GM19043 (cell line): ENCODE results near the gene TP53I11.

ENCODE experiments used
- ATAC-seq: cut with Tn5 transposase; IDR thresholded peaks from one replicate; pipeline ENCODE4 v1.9.1; 2021; ENCODE audit warnings: low read depth; ENCODE audit not compliant: unreplicated experiment

The TP53I11 gene

DNA sequence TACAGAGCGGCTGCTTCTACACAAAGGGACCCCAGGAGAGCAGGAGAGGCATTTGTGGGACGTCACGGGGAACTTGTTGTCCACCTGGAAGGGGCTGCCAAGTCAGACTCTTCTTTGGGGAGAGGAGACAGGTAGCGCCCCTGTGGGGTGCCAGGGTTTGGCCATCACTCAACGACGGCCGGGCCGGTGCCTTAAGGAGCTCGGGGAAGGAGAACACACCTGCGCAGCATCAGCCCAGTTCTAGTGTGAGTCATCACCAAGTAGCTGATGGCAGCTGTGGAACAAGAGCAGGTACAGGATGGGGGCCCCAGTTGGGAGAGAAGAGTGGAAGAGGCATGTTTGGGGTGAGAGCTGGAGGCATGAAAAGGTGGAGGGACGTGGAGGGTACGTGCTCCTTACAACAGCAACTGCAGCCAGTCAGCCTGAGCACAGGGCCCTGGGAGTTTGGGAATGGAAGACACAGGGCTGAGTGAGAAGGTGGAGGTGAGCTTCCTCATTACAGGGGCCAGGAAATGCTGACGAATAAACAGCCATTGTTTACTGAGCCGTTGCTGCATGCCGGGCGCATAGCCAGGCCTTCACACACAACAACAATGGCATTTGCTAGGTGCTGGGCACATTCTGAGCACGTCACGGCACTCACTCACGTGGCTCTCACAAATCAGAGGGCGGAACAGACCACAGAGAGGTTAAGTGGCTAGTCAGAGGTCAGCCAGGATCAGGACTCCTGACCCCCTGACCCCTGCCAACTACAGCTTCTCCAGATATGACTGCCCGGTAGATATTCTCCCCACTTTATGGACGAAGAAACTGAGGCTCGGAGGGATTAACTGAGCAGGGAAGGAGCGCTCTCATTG, 29.1 kb upstream of the TP53I11 start:
- no peak for ATAC-seq

DNA sequence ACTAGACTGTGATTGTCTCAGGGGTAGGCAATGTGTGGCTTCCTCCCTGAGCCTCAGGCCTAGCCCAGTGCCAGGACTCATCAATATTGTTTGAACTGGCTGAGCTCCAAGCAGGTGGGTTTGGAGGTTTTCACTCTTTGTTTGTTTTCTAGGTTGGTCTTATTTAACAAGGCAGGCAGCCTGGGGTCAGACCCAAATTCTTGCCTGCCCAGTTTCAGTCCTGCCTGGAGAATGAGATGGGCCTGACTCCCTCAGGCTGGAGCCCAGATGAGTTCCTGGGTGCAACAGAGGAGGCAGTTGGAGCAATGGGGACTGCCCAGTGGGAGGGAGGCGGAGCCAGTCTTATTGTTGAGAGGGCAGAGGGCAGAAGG, 28.3 kb upstream of the TP53I11 start:
- no peak for ATAC-seq

DNA sequence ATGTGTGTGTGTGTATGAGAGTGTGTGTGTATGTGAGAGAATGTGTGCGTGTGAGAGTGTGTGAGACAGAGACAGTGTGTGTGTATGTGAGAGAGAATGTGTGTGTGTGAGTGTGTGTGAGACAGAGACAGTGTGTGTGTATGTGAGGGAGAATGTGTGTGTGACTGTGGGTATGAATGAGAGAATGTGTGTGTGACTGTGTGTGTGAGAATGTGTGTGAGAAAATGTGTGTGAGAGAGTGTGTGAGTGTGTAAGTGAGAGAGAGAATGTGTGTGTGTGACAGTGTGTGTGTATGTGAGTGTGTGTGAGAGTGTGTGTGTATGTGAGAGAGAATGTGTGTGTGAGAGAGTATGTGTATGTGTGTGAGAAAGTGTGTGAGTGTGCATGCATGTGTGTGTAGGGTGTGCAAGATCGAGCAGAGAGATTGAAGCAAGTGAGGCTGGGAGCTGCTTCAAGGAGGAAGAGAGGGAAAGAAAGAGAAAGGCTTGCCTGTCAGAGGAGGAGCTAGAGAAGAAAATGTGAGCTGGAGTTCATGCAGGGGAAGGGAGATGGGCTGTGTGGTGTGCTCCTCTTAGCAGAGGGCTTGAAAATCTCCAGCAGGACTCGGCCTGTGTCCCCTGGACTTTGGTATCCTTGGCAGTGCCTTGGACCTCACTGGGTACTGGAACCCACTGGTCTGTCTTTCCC, 27.7 kb upstream of the TP53I11 start:
- no peak for ATAC-seq

DNA sequence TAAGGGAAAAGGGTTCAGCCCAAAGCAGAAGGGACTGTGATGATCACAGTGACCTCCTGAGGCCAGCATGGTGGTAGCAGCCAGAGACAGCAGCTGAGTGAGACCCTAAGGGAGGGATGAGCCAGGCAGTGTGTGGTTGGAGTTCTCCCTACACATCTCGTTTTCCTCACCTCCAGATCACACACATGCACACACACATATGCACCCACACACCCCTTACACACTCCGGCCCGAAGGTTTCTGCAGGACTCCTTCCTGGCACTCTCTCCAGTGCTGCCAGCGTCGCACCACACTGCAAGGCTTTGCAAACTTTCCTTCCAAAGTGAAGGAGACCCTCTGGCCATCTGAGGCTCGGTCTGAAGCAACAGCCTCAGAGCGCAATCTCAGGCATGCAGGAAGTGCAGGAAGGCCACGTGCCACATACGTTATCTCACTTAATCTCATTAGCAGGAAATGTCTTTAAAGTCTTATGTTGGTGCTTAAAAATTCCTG, 26.9 kb upstream of the TP53I11 start:
- no peak for ATAC-seq

DNA sequence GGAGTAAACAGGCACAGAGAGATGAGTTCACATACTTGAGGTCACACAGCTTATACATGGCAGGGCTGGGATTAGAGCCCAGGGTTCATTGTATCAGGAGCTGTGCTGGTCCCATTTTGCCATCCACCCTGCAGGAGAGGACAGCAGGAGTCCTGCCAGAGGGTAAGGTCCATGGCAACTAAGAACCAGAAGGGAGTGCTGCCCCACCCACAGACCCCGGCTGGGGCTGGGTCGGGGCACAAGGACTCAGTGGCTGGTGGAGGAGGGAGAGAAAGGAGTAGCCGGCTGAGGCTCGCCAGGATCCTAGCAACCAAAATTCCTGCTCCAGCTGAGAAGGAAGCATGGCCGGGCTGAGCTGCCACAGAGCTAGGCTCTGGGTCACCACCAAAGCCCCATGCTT, 25.9 kb upstream of the TP53I11 start:
- no peak for ATAC-seq

DNA sequence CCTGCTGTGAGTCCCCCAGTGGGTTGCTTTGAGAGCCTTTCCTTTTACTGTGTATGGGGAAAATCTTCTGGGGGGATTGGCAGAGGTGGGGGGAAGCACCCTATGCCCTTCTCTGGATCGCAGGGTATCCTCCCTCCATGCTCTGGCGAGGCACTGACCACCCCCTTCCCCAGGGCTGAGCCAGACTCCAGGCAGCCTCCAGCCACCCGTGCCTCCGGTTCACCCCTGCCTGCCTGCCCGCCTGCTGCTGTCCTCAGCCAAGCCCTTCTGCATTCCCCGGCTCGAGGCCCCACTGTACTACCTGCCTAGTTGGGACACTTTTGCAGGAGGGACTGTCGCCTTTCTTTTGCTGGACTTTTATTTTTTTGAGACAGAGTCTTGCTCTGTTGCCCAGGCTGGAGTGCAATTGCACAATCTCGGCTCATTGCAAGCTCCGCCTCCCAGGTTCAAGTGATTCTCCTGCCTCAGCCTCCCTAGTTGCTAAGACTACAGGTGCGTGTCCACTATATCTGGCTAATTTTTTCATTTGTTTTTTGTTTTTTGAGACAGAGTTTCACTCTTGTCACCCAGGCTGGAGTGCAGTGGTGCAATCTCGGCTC, 23.8 kb upstream of the TP53I11 start:
- no peak for ATAC-seq

DNA sequence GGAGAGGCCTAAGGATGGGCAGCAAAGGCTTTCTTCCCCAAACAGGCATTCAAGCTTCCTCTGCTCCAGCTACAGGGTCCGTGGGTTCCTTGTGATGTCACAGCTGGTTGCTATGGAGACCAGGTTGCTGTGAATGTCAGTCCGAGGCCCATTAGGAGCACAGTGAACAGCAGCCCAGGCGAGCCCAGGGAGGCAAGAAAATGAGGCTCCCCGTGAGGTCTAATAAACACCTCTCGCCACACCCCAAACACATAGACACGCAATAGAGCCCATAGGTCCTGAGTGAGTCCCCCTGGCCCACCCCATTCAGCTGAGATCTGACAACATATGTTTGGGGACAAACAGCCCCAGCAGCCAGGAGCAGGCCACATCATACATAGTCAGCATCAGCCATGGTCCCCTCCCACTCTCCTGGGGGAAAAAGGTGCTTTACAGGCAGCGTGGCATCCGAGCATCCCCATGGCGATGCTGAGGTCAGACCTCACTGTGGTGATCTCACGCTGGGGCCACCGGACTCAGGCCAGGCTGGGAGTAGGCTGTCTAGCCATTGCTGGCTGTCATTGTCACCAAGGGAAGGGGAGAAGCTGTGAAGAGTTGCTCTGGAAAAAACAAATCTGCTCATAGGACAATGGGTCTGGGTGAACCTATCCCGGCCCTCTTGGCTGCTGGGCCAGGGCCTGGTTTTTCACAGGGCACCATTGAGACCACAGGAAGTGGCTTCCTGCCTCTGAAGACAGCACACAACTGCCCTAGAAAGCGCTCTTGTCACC, 23.1 kb upstream of the TP53I11 start:
- no peak for ATAC-seq

DNA sequence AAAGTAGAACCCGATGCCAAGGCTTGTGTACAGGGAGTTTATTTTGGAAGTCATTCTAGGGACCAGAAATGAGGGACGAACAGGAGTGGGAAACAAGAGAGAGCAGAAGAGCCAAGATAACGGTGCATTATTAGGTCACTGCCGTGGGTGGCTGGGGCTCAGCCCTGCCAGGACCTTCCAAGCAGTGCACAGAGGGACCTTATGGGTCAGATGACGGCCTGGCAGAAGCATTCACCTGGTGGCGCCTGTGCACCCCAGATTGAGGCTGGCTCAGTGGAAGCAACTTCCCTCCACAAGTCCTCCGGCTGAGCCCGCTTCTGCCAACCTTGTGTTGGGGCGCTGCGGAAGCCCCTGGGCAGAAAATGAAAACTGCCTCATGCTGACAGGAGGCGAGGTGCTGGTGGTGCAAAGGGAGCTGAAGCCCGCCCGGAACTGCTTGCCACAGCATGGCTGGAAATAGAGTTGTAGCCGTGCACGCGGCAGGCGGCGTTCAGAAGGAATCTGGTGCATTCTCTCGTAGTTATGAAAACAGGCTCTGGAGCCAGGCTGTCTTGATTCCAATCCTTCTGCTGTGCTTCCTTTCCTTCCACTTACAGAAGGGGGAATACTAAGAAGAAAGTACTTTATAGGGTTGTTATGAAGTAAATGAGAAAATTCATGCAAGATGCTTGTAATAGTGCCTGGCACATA, 22.2 kb upstream of the TP53I11 start:
- ATAC-seq = no peak

DNA sequence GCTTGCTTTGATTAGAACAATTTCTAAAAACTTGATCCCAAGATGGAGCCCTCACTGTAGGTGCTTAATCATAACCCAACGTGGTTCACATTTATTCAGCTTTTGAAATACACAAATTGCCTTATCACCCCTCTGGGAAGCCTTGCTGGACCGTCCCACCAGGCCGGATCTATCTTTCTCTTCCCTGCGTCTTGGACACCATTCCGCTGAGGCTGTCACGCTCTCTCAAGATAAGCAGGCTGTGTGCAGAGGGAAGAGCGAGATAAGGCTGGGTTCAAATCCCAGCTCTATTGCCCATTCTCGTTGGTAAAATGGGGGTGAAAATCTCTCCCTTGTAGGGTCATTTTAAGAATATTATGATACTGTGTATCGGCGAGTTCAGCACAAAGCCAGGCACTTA, 20.5 kb upstream of the TP53I11 start:
- ATAC-seq = no peak

DNA sequence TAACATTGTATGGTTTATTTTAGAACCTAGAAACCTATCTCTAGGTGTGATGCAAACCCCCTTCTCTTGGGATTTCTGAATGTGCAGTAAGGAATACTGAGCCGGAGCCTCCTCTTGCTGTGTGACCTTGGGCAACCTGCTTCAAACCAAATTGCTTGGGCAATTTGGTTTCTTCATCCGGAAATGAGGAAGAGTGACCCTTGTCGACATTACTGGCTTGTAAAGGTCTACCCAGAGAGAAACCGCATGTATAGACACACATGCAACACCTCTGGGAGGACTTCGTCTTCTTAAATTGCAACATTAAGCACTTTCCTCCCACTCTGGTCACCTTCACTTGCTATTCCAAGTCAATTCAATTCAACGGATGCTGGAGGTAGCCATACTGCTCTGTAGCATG, 19.6 kb upstream of the TP53I11 start:
- ATAC-seq = no peak

DNA sequence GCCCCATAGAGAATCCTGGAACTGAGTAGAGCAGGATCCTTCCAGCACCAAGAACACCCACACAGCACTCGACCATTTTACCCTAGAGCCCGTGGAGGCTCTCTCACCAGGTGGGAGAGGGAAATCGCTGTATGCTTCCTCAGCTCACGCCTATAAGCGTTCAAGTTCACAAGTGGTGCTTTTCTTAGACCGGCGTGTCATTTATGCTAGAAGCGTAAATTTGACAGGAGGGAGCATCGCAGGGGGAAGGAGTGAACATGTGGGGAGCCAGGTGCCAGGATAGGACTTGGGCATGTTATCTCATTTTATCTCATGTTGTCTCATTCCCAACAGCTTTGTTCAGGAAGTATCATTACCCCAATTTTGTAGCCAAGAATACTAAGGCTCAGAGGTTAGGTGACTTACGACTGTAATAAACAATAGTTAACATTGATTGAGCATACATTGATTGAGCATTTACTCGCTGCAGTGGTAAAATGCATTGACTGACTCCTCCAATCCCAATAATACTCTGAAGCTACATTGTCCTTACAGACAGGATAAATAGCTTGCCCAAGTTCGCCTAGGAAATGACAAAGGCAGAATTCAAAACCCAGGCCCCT, 19.1 kb upstream of the TP53I11 start:
- no peak for ATAC-seq

DNA sequence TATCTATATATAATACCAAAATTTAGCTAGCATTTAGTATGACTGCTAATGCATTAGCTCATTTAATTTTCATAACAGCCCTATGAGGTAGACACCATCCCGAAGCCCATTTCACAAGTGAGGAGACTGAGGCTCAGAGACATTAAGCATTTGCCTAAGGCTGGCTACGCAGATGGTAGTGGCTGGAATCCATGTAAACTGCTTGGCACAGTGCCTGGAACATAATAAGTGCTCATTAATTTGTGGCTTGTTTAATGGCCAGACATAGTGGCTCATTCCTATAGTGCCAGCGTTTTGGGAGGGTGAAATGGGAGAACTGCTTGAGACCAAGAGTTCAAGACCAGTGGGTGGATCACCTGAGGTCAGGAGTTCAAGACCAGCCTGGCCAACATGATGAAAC, 17.8 kb upstream of the TP53I11 start:
- no peak for ATAC-seq

DNA sequence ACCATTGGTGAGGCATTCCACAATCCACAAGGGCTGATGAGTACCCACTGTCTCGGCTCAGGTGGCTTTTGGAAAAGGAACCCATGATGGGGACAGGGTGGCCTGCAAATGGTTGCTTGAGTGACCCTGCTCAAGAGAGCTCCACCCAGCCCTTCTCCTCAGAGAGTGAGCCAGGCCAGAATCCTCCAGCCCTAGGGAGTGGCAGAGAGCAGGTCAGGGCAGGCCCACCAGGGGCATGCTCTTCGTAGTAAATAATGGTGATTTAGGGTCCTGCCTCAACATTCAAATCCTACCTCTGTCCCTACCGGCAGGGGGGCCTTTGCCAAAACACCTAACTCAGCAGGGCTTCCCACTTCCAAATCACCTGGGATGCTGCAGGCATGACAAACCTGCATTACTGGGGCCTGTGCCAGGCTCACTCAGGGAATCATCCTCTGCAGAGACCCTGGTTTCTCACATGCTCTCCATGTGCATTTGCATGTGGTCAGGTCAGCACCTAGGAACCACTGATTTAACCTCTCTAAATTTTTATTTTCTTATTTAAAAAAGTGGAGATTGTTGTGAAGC, 17.3 kb upstream of the TP53I11 start:
- no peak for ATAC-seq

DNA sequence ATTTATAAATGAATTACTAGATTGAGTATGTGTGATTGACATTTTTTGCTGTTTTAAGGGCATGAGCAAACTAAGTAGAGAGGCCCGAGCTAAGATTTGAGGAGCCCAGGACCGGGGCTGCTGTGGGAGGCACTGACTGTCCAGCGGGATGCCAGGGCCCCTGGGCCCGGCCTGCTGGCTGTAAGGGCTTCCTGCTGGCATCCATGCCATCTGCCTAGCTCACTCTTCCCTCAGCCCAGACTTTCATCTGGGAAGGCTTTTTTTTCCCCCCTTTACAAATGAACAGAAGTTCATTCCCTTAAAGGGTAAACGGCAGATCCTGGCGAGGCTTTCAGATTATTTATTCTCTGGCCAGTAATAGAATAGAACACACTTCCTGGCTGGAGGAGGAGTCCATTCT, 16.0 kb upstream of the TP53I11 start:
- ATAC-seq = no peak

DNA sequence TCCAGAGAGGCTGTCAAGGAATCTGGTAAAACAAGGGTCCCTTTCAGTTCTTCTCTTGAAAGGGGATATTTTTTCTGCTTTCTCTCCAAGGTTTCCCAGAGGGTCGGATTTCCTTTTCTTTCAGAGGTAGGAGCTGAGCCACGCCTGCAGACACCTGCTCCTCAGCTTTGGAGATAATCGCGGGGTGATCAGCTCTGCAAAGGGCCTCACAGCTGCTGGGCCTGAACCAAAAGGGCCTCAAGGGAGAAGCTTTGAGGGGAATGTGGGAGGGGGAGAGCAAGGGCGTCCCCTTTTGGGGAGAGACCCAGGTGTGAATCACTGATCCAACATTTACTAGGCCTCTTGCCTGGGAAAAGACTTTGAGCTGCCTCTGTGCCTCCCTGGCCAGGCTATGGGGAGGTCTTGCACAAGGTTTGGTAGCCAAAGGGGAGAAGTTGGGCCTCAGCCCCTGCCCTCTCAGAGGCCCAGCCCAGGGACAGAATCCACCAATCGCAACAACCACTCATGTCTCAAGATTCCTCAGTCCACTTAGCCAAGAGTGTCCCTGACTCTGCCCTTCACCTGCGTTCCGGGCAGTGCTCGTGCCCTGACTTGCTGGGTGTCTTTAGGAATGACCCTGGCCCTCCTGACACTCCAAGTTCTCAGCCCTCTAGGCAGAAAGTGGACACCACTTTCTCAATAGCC, 14.0 kb upstream of the TP53I11 start:
- no peak for ATAC-seq

DNA sequence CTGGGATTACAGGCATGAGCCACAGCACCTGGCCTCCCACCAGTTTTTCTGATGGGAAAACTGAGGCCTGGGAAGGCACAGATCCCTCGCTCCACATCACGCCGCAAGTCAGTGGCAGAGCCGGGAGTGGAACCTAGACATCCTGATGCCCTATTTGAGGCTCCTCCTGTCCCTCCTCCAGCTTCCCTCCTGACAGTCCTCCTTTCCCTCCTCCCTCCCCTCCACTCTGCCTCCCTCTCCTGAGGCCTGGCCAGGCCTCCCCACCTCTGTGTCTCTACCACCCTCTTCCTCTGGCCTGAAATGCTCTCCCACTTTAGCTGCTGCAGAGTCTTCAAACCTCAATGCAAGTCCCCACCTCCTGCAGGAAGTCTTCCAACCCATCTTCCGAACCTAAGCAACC, 13.3 kb upstream of the TP53I11 start:
- ATAC-seq = no peak

DNA sequence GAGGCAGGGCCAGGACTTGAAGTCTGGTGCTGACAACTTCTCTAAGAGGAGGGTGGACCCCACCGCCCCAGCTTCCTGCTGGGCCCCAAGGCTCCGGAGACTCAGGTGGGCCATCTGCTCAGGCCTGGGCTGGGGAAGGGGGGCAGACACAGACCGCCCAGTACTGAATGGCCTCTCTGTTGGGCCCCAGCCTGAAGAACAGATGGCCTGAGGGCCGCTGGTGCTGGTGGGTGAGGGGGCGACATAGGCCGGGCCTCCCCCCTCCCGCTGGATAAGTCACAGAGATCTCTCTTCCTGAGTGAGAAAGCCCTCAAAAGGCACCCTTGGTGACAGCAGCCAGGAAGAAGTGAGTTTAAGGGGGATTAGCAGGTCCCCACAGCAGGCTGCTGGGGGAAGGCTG, 12.5 kb upstream of the TP53I11 start:
- ATAC-seq = no peak

DNA sequence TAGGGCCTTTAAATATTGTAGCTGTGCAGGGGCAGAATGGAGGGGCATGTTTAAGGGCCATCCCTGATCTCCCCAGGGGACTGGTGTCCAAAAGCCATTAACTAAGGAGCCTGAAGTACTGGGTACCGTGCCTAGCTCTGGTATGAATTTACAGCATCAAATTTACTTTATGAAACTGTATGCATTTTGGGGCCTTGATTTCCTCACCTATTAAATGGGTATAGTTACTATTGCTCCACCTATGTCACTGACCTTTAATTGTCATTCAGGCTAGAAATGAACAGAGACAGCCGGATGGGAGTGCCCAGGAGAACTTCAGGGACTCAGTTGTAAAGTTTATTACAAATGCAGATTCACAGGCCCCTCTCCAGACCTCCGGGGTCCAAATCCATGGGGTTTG, 11.8 kb upstream of the TP53I11 start:
- ATAC-seq = no peak

DNA sequence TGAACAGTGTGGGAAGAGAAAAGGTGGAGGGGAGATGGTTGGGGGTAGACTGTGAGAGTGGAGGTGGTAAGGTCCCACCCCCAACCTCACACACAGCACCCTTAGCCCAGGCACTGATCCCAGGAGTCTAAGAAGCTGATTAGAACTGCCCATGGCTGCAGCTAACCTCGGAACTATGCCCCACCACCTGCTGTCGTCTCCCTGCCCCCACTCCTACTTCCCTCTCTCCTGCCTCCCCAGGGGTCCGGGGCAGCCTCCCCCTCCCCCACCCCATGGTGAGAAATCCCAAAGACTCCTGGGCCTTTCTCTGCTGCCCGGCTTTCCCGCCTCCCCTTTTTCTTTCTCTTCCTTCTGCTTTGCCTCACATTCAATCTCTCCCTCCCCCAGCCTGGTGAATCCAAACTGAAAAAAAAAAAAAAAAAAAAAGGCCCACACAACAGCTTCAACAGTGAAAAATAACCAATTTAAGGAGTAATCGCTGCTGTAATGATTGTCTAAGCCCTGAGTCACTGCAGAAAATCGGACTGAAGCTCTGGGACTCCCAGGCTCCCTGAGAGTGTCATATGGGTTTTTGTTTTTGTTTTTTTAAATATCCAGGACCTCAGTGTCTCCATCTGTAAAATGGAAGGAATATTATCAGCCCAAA, 9.6 kb upstream of the TP53I11 start:
- no peak for ATAC-seq
